HCT116 (cell line): ENCODE data around the gene ADARB2. TPM values are rescaled to one million over a fixed set of nuclear protein-coding genes. Genes with fewer than 3 reads are reported as not detected.

ENCODE experiments used
- ATAC-seq: fragments of 200-7000 bp; cut with Tn5 transposase; 2 replicates; pipeline ENCODE4 v1.9.1; 2020; ENCODE audit warnings: mild to moderate bottlenecking, moderate library complexity
- BruUV-seq: library from RNA; stranded (reverse); fragments of 400-500 nt; replicated peaks from 2 replicates; lab custom pipeline; 2021; lab: Mats Ljungman, UMichigan
- CTCF ChIA-PET: fragments of 300-600 bp; sonication (Branson Sonifier 250); formaldehyde crosslinking; loops from one replicate; lab custom pipeline; 2021; ENCODE audit warnings: antibody characterized with exemption; lab: Charles Lee
- POLR2A ChIA-PET: fragments of 300-600, 350-600 bp; sonication (Branson Sonifier 250); formaldehyde crosslinking; loops from one replicate; lab custom pipeline; 2021; ENCODE audit warnings: antibody characterized with exemption; lab: Charles Lee
- RAD21 ChIA-PET, 2 experiments: fragments of 300-600 bp; sonication (Branson Sonifier 250); formaldehyde crosslinking; loops; one replicate each; lab custom pipeline; 2023; ENCODE audit warnings: low total read pairs in 2 of 2; ENCODE audit not compliant: uncharacterized antibody in 2 of 2, unreplicated experiment in 2 of 2, low non-redundant PET in 1 of 2; lab: Charles Lee
- DNase-seq: peaks from one replicate; pipeline ENCODE4 v3.0.0-alpha.2; 2010; ENCODE audit warnings: low read depth, low spot score
- H2AFZ ChIP-seq: fragments of 200-600 bp; shearing (Covaris generic), sonication (generic); 2 replicates; pipeline ENCODE4 v1.6.1; 2017; ENCODE audit warnings: low read depth, mixed run types, mixed read lengths, antibody characterized with exemption, low read length; ENCODE audit not compliant: poor library complexity, severe bottlenecking
- H3K27ac ChIP-seq: 2 replicates; pipeline ENCODE4 v1.5.1; 2012; ENCODE audit warnings: low read depth, low read length
- H3K27me3 ChIP-seq: fragments of 200-600 bp; sonication (generic); 2 replicates; pipeline ENCODE4 v1.6.1; 2016; ENCODE audit warnings: mixed run types, low read length, mixed read lengths; ENCODE audit not compliant: insufficient read depth
- H3K36me3 ChIP-seq, 2 experiments: fragments of 200-500 bp in 1 of 2; fragments of 200-600 bp in 1 of 2; sonication (Bioruptor generic) in 1 of 2; sonication (generic) in 1 of 2; 2 replicates each; pipeline versions ENCODE4 v1.5.1 to v1.6.1; 2014 to 2016; ENCODE audit warnings: low read length in 2 of 2, inconsistent platforms in 1 of 2, mixed read lengths in 1 of 2, mixed run types in 1 of 2; ENCODE audit not compliant: insufficient read depth in 2 of 2, control insufficient read depth in 1 of 2
- H3K4me1 ChIP-seq, 2 experiments: fragments of 200-600 bp in 1 of 2; sonication (generic) in 1 of 2; 2 replicates each; pipeline versions ENCODE4 v1.5.1 to v1.6.1; 2012 to 2017; ENCODE audit warnings: low read length in 2 of 2, inconsistent platforms in 1 of 2, mild to moderate bottlenecking in 1 of 2, mixed read lengths in 1 of 2, mixed run types in 1 of 2, moderate library complexity in 1 of 2; ENCODE audit not compliant: insufficient read depth in 2 of 2, control insufficient read depth in 1 of 2
- H3K4me2 ChIP-seq: fragments of 200-600 bp; sonication (generic); 2 replicates; pipeline ENCODE4 v1.6.1; 2017; ENCODE audit warnings: mixed run types, low read length, mixed read lengths
- H3K4me3 ChIP-seq, 2 experiments: fragments of 200-600 bp in 1 of 2; sonication (generic) in 1 of 2; replicated peaks in 1 of 2; 2 replicates each; pipeline ENCODE4 v1.5.1; 2011 to 2016; ENCODE audit warnings: low read length in 2 of 2, control low read depth in 1 of 2, low read depth in 1 of 2, mild to moderate bottlenecking in 1 of 2, mixed read lengths in 1 of 2, mixed run types in 1 of 2
- H3K79me2 ChIP-seq: fragments of 200-600 bp; sonication (generic); 2 replicates; pipeline ENCODE4 v1.6.1; 2017; ENCODE audit warnings: mild to moderate bottlenecking, mixed run types, low read length, moderate library complexity, mixed read lengths; ENCODE audit not compliant: insufficient read depth
- H3K9ac ChIP-seq: fragments of 200-600 bp; sonication (generic); 2 replicates; pipeline ENCODE4 v1.6.1; 2016; ENCODE audit warnings: low read length, mixed read lengths
- H3K9me2 ChIP-seq: fragments of 200-600 bp; sonication (generic), shearing (Covaris generic); 2 replicates; pipeline ENCODE4 v1.6.1; 2017; ENCODE audit warnings: mixed run types, mild to moderate bottlenecking, moderate library complexity; ENCODE audit not compliant: insufficient read depth
- H3K9me3 ChIP-seq, 2 experiments: fragments of 200-500 bp in 1 of 2; fragments of 200-600 bp in 1 of 2; sonication (Bioruptor generic) in 1 of 2; sonication (generic) in 1 of 2; 2 replicates each; pipeline ENCODE4 v1.6.1; 2014 to 2017; ENCODE audit warnings: low read length in 2 of 2, mixed read lengths in 2 of 2, inconsistent platforms in 1 of 2, low read depth in 1 of 2, mild to moderate bottlenecking in 1 of 2, mixed run types in 1 of 2, moderate library complexity in 1 of 2; ENCODE audit not compliant: control insufficient read depth in 1 of 2, insufficient read depth in 1 of 2
- H4K20me1 ChIP-seq: fragments of 200-600 bp; sonication (generic), shearing (Covaris generic); 2 replicates; pipeline ENCODE4 v1.6.1; 2017; ENCODE audit warnings: mixed run types, mild to moderate bottlenecking, moderate library complexity; ENCODE audit not compliant: insufficient read depth
- CBX3 ChIP-seq: IDR thresholded peaks from 2 replicates; pipeline ENCODE4 v1.6.1; 2012; ENCODE audit warnings: low read depth
- EGR1 ChIP-seq: IDR thresholded peaks from 2 replicates; pipeline ENCODE4 v1.6.1; 2012; ENCODE audit warnings: low read depth
- ELF1 ChIP-seq: IDR thresholded peaks from 2 replicates; pipeline ENCODE4 v1.6.1; 2012; ENCODE audit warnings: low read depth, borderline replicate concordance
- EZH2 ChIP-seq: fragments of 200-600 bp; sonication (generic); IDR thresholded peaks from 2 replicates; pipeline ENCODE4 v1.6.1; 2017; ENCODE audit warnings: antibody characterized with exemption, mixed run types
- FOSL1 ChIP-seq: IDR thresholded peaks from 2 replicates; pipeline ENCODE4 v1.6.1; 2012; ENCODE audit warnings: low read depth
- JUND ChIP-seq: IDR thresholded peaks from 2 replicates; pipeline ENCODE4 v1.6.1; 2012
- POLR2A ChIP-seq: IDR thresholded peaks from 2 replicates; pipeline ENCODE4 v1.7.0; 2011; ENCODE audit warnings: borderline replicate concordance; ENCODE audit not compliant: insufficient read depth, insufficient read length; ENCODE audit errors: extremely low read depth
- POLR2AphosphoS5 ChIP-seq: IDR thresholded peaks from 2 replicates; pipeline ENCODE4 v1.6.1; 2011; ENCODE audit warnings: mild to moderate bottlenecking, low read depth, low read length, moderate library complexity
- RAD21 ChIP-seq: IDR thresholded peaks from 2 replicates; pipeline ENCODE4 v1.6.1; 2012; ENCODE audit warnings: low read depth, mild to moderate bottlenecking
- SIN3A ChIP-seq: IDR thresholded peaks from 2 replicates; pipeline ENCODE4 v1.6.1; 2012; ENCODE audit warnings: low read depth
- SP1 ChIP-seq: IDR thresholded peaks from 2 replicates; pipeline ENCODE4 v1.6.1; 2012; ENCODE audit warnings: low read depth
- SRF ChIP-seq: IDR thresholded peaks from 2 replicates; pipeline ENCODE4 v1.6.1; 2012; ENCODE audit warnings: low read depth
- TCF7L2 ChIP-seq: IDR thresholded peaks from 2 replicates; pipeline ENCODE4 v1.7.0; 2011; ENCODE audit warnings: borderline replicate concordance, inconsistent platforms; ENCODE audit not compliant: insufficient read depth, insufficient read length; ENCODE audit errors: extremely low read depth
- ZFX ChIP-seq: fragments of 450-650 bp; IDR thresholded peaks from 2 replicates; pipeline ENCODE4 v1.6.1; 2017
- ZNF274 ChIP-seq: fragments of 200-500 bp; sonication (Bioruptor generic); IDR thresholded peaks from 2 replicates; pipeline ENCODE4 v1.6.1; 2014; ENCODE audit warnings: mild to moderate bottlenecking, low read depth, low read length, inconsistent platforms
- intact Hi-C: fragments of 100-400 bp; cut with micrococcal nuclease; formaldehyde crosslinking; loops from 2 replicates; pipeline ENCODE4 v1.10.0; 2022
- total RNA-seq: library from RNA; stranded (reverse); gene quantifications from one replicate; pipeline ENCODE4 v1.2.1, GENCODE V29; 2021; ENCODE audit not compliant: unreplicated experiment
- TF ChIP-seq, protein P1 (sequence below), 3 experiments: fragments of 200-600 bp in 1 of 3; sonication (generic) in 1 of 3; IDR thresholded peaks in 2 of 3; conservative IDR thresholded peaks in 1 of 3; 2 replicates each; pipeline ENCODE4 v1.5.1; 2012 to 2017; ENCODE audit warnings: low read depth in 2 of 3, low read length in 2 of 3, antibody characterized with exemption in 1 of 3, borderline replicate concordance in 1 of 3, control low read depth in 1 of 3, mild to moderate bottlenecking in 1 of 3, mixed read lengths in 1 of 3, mixed run types in 1 of 3, moderate library complexity in 1 of 3; ENCODE audit not compliant: insufficient read depth in 1 of 3
- TF ChIP-seq, protein P2 (sequence below): IDR thresholded peaks from 2 replicates; pipeline ENCODE4 v1.6.1; 2012; ENCODE audit warnings: low read depth
- TF ChIP-seq, protein P3 (sequence below): IDR thresholded peaks from 2 replicates; pipeline ENCODE4 v1.6.1; 2012
- TF ChIP-seq, protein P4 (sequence below): IDR thresholded peaks from 2 replicates; pipeline ENCODE4 v1.6.1; 2012
- TF ChIP-seq, protein P5 (sequence below): IDR thresholded peaks from 2 replicates; pipeline ENCODE4 v1.6.1; 2011; ENCODE audit warnings: mild to moderate bottlenecking, low read length, moderate library complexity; ENCODE audit not compliant: insufficient replicate concordance; ENCODE audit errors: extremely low read depth

Gene ADARB2
- total RNA-seq, 1 experiment from 2014 or later = not detected

DNA sequence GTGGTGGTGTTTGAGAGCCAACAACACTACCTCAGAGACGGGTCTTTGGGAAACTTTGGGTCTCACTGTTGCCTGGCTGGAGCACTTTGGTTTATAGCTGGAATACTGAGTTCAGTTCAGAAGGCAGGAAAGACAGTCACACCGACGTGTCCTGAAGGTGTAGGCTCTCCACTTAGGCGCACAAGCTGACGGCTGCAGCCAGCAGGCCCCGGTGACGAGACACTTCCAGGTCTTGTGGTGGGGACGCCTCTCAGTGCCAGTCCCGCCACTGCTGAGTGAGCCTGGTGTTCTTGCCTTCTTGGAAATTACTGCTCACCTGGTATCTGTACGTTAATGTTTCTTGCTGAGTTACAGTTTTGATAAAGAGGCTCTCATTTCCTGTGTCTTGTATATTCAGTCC is 607.1 kb downstream of the ADARB2 start:
- no peaks in the 10 kb centered on the region for H3K4me1 ChIP-seq
- H3K4me2 ChIP-seq = no peak overlapping the region
- ChIA-PET POLR2A (no interaction called here), CTCF (no interaction called here), RAD21 (no interaction called here)
- H3K79me2 ChIP-seq = 0 out of 2 replicates have a peak, but pooled peaks cover 2% of the 10 kb centered on the region
- intact Hi-C loops = no loop called here
- H3K4me3 ChIP-seq = no peak overlapping the region
- H3K9me3 ChIP-seq = no peaks in the 10 kb centered on the region
- DNase-seq = no peak
- no peaks in the 10 kb centered on the region for H3K27me3 ChIP-seq
- no peak overlapping the region for H2AFZ ChIP-seq
- no peaks in the 10 kb centered on the region for H3K9me2 ChIP-seq
- no peak for ATAC-seq
- H4K20me1 ChIP-seq = no peaks in the 10 kb centered on the region
- peaks cover 0 to 8% of the 10 kb centered on the region in 2 experiments; a peak in 3 of 4 replicates for H3K36me3 ChIP-seq
- no peak overlapping the region for H3K9ac ChIP-seq
- TF ChIP-seq EGR1 (no peak), TCF7L2 (no peak), JUND (no peak), POLR2A (no peak), SP1 (no peak), SIN3A (no peak), ELF1 (no peak), FOSL1 (no peak), POLR2AphosphoS5 (no peak), EZH2 (no peak), ZNF274 (no peak), CBX3 (no peak), ZFX (no peak), SRF (no peak), RAD21 (no peak)
- TF ChIP-seq, protein P1, sequence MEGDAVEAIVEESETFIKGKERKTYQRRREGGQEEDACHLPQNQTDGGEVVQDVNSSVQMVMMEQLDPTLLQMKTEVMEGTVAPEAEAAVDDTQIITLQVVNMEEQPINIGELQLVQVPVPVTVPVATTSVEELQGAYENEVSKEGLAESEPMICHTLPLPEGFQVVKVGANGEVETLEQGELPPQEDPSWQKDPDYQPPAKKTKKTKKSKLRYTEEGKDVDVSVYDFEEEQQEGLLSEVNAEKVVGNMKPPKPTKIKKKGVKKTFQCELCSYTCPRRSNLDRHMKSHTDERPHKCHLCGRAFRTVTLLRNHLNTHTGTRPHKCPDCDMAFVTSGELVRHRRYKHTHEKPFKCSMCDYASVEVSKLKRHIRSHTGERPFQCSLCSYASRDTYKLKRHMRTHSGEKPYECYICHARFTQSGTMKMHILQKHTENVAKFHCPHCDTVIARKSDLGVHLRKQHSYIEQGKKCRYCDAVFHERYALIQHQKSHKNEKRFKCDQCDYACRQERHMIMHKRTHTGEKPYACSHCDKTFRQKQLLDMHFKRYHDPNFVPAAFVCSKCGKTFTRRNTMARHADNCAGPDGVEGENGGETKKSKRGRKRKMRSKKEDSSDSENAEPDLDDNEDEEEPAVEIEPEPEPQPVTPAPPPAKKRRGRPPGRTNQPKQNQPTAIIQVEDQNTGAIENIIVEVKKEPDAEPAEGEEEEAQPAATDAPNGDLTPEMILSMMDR (IDR thresholded peaks at IDR 0.05 in 2 of 3, conservative IDR thresholded peaks at IDR 0.05 in 1 of 3; ENCODE audit: borderline replicate concordance in 1 of 3, insufficient read depth in 1 of 3, low read depth in 2 of 3, low read length in 2 of 3) = no peak
- TF ChIP-seq, protein P2, sequence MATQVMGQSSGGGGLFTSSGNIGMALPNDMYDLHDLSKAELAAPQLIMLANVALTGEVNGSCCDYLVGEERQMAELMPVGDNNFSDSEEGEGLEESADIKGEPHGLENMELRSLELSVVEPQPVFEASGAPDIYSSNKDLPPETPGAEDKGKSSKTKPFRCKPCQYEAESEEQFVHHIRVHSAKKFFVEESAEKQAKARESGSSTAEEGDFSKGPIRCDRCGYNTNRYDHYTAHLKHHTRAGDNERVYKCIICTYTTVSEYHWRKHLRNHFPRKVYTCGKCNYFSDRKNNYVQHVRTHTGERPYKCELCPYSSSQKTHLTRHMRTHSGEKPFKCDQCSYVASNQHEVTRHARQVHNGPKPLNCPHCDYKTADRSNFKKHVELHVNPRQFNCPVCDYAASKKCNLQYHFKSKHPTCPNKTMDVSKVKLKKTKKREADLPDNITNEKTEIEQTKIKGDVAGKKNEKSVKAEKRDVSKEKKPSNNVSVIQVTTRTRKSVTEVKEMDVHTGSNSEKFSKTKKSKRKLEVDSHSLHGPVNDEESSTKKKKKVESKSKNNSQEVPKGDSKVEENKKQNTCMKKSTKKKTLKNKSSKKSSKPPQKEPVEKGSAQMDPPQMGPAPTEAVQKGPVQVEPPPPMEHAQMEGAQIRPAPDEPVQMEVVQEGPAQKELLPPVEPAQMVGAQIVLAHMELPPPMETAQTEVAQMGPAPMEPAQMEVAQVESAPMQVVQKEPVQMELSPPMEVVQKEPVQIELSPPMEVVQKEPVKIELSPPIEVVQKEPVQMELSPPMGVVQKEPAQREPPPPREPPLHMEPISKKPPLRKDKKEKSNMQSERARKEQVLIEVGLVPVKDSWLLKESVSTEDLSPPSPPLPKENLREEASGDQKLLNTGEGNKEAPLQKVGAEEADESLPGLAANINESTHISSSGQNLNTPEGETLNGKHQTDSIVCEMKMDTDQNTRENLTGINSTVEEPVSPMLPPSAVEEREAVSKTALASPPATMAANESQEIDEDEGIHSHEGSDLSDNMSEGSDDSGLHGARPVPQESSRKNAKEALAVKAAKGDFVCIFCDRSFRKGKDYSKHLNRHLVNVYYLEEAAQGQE = no peak
- TF ChIP-seq, protein P3, sequence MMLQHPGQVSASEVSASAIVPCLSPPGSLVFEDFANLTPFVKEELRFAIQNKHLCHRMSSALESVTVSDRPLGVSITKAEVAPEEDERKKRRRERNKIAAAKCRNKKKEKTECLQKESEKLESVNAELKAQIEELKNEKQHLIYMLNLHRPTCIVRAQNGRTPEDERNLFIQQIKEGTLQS = no peak
- TF ChIP-seq, protein P4, sequence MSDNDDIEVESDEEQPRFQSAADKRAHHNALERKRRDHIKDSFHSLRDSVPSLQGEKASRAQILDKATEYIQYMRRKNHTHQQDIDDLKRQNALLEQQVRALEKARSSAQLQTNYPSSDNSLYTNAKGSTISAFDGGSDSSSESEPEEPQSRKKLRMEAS = no peak
- TF ChIP-seq, protein P5, sequence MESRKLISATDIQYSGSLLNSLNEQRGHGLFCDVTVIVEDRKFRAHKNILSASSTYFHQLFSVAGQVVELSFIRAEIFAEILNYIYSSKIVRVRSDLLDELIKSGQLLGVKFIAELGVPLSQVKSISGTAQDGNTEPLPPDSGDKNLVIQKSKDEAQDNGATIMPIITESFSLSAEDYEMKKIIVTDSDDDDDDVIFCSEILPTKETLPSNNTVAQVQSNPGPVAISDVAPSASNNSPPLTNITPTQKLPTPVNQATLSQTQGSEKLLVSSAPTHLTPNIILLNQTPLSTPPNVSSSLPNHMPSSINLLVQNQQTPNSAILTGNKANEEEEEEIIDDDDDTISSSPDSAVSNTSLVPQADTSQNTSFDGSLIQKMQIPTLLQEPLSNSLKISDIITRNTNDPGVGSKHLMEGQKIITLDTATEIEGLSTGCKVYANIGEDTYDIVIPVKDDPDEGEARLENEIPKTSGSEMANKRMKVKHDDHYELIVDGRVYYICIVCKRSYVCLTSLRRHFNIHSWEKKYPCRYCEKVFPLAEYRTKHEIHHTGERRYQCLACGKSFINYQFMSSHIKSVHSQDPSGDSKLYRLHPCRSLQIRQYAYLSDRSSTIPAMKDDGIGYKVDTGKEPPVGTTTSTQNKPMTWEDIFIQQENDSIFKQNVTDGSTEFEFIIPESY = no peak
- no peak overlapping the region for H3K27ac ChIP-seq
- no TSS peak for BruUV-seq
